ENCODE results near the gene GGTA1. TPM values are rescaled to one million over a fixed set of nuclear protein-coding genes. Genes with fewer than 3 reads are reported as not detected.

The GGTA1 gene
- total and polyA plus RNA-seq, 10 donors: 11.2 to 44.9 (median 23.3) TPM

- H3K4me3 ChIP-seq: no peak overlapping the region
Measured at GRCh38 chr9:121537283-121537682, 37.6 kb upstream of the GGTA1 start.

GRCh38 chr9:121532881-121533280 is 33.2 kb upstream of the GGTA1 start:
- intact Hi-C loops (cut with DNase I; ENCODE audit: low total_unique reads): no loop called here
- no peaks in the 10 kb centered on the region for H3K9me3 ChIP-seq
- no peak overlapping the region for H3K27ac ChIP-seq
- H3K4me3 ChIP-seq: no peak overlapping the region
- WGBS, 5 donors: 91 to 97% (median 95%) methylated on average over 5 of the region's 5 CpGs
- TF ChIP-seq POLR2A (IDR thresholded peaks at IDR 0.05): no peak
- TF ChIP-seq CTCF (IDR thresholded peaks at IDR 0.05 in 8 of 11, conservative IDR thresholded peaks at IDR 0.05 in 3 of 11): no peak
- TF ChIP-seq POLR2AphosphoS5 (IDR thresholded peaks at IDR 0.05): no peak
- no peaks in the 10 kb centered on the region for H3K27me3 ChIP-seq (replicated peaks in 1 of 7)
- H3K4me1 ChIP-seq: peaks cover 0 to 19% (median 5%) of the 10 kb centered on the region in 6 donors
- DNase-seq: peak; percentile 30
- no peaks in the 10 kb centered on the region for H3K36me3 ChIP-seq

More at GRCh38 chr9:121537283-121537682, 37.6 kb upstream of the GGTA1 start:
- 36 to 48% (median 42%) methylated on average over 5 of the region's 5 CpGs for WGBS, 5 donors
- intact Hi-C loops (cut with DNase I; ENCODE audit: low total_unique reads): no loop called here
- Histone ChIP-seq H3K9me3 (no peaks in the 10 kb centered on the region), H3K4me1 (peaks cover 0 to 6% (median 3%) of the 10 kb centered on the region in 6 donors), H3K27ac (no peak overlapping the region), H3K27me3 (replicated peaks in 1 of 7) (no peaks in the 10 kb centered on the region), H3K36me3 (no peaks in the 10 kb centered on the region)
- TF ChIP-seq POLR2A (IDR thresholded peaks at IDR 0.05) (no peak), POLR2AphosphoS5 (IDR thresholded peaks at IDR 0.05) (no peak), CTCF (IDR thresholded peaks at IDR 0.05 in 8 of 11, conservative IDR thresholded peaks at IDR 0.05 in 3 of 11) (no peak)
- no peak for DNase-seq

GRCh38 chr9:121529237-121529987 is 29.8 kb upstream of the GGTA1 start:
- peak overlapping the region in 6 of 8 donors; percentile 17 to 53 (median 32) for H3K27ac ChIP-seq

More at GRCh38 chr9:121529237-121529987, 29.8 kb upstream of the GGTA1 start:
- 35 to 51% (median 40%) methylated on average over 11 of the region's 11 CpGs for WGBS, 5 donors
- Histone ChIP-seq H3K4me3 (no peak overlapping the region), H3K36me3 (no peaks in the 10 kb centered on the region), H3K27me3 (replicated peaks in 1 of 7) (peaks cover 0 to 12% (median 0%) of the 10 kb centered on the region in 7 donors), H3K9me3 (no peaks in the 10 kb centered on the region), H3K4me1 (peaks cover 0 to 14% (median 2%) of the 10 kb centered on the region in 6 donors)
- peak; percentile 79 for DNase-seq
- TF ChIP-seq CTCF (IDR thresholded peaks at IDR 0.05 in 8 of 11, conservative IDR thresholded peaks at IDR 0.05 in 3 of 11): no peak
- peak in 2 of 3 donors; percentile 60 to 68 for TF ChIP-seq POLR2AphosphoS5 (IDR thresholded peaks at IDR 0.05)
- TF ChIP-seq POLR2A (IDR thresholded peaks at IDR 0.05): no peak
- intact Hi-C loops (cut with DNase I; ENCODE audit: low total_unique reads): no loop called here
